Measurements from ENCODE around the gene ZNF282. TPM values are rescaled to one million over a fixed set of nuclear protein-coding genes. Genes with fewer than 3 reads are reported as not detected.

The ZNF282 gene
- total and polyA plus RNA-seq, 9 of the 15 experiments (the other 6 are each of a cell fraction or from before 2014, with no cell fraction given): 0.76 to 58.6 (median 17.4) TPM

GRCh38 chr7:149147072-149147751, 48.1 kb upstream of the ZNF282 start, which contains the start of gene ZNF398 (continued):
- peak; percentile 53; the same call in 1 of the 2 replicates for TF ChIP-seq ZNF431 (CRISPR knock-in tag; IDR thresholded peaks at IDR 0.05)
- TF ChIP-seq ZNF133 (CRISPR knock-in tag; IDR thresholded peaks at IDR 0.05): no peak
- TF ChIP-seq RFX5 (IDR thresholded peaks at IDR 0.05; ENCODE audit: low read depth, low read length): no peak
- no peak for TF ChIP-seq ZNF696 (CRISPR knock-in tag; conservative IDR thresholded peaks at IDR 0.05)
- no peak for TF ChIP-seq THRAP3 (IDR thresholded peaks at IDR 0.05; ENCODE audit: borderline replicate concordance)
- TF ChIP-seq C11orf30 (IDR thresholded peaks at IDR 0.05; ENCODE audit: low read depth): no peak; the same call in 1 of the 2 replicates
- TF ChIP-seq ZNF134 (CRISPR knock-in tag; conservative IDR thresholded peaks at IDR 0.05): no peak
- no peak for TF ChIP-seq HINFP (tag; conservative IDR thresholded peaks at IDR 0.05; ENCODE audit: low read depth)
- TF ChIP-seq SOX6 (IDR thresholded peaks at IDR 0.05): peak; percentile 53; the same call in 1 of the 2 replicates
- TF ChIP-seq ZNF445 (CRISPR knock-in tag; IDR thresholded peaks at IDR 0.05; ENCODE audit: low read depth): no peak
- no peak for TF ChIP-seq MBD2 (IDR thresholded peaks at IDR 0.05; ENCODE audit: borderline replicate concordance, low read depth)
- TF ChIP-seq SMARCB1 (IDR thresholded peaks at IDR 0.05; ENCODE audit: insufficient read length, low read depth): no peak
- TF ChIP-seq FOXK1 (CRISPR knock-in tag; IDR thresholded peaks at IDR 0.05; ENCODE audit: borderline replicate concordance): no peak
- 0 out of 4 replicates have a peak, but pooled peaks of 1 of the 2 experiments have one; percentile 10 for TF ChIP-seq SRF (CRISPR knock-in tag; IDR thresholded peaks at IDR 0.05)
- no peak for TF ChIP-seq MAFF (IDR thresholded peaks at IDR 0.05; ENCODE audit: low read length)
- TF ChIP-seq, protein P1, sequence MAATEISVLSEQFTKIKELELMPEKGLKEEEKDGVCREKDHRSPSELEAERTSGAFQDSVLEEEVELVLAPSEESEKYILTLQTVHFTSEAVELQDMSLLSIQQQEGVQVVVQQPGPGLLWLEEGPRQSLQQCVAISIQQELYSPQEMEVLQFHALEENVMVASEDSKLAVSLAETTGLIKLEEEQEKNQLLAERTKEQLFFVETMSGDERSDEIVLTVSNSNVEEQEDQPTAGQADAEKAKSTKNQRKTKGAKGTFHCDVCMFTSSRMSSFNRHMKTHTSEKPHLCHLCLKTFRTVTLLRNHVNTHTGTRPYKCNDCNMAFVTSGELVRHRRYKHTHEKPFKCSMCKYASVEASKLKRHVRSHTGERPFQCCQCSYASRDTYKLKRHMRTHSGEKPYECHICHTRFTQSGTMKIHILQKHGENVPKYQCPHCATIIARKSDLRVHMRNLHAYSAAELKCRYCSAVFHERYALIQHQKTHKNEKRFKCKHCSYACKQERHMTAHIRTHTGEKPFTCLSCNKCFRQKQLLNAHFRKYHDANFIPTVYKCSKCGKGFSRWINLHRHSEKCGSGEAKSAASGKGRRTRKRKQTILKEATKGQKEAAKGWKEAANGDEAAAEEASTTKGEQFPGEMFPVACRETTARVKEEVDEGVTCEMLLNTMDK (IDR thresholded peaks at IDR 0.05; ENCODE audit: borderline replicate concordance, insufficient read depth, low read depth, low read length, poor library complexity, severe bottlenecking): peak; percentile 95
- TF ChIP-seq ZNF143 (CRISPR knock-in tag; IDR thresholded peaks at IDR 0.05): peak; percentile 2; the same call in 1 of the 2 replicates
- TF ChIP-seq MYNN (IDR thresholded peaks at IDR 0.05): no peak
- TF ChIP-seq MYNN (CRISPR knock-in tag; IDR thresholded peaks at IDR 0.05): no peak
- peak; percentile 63; the same call in 1 of the 2 replicates for TF ChIP-seq PRMT5 (CRISPR knock-in tag; IDR thresholded peaks at IDR 0.05)
- TF ChIP-seq ZNF324 (CRISPR knock-in tag; IDR thresholded peaks at IDR 0.05): no peak
- TF ChIP-seq NFIX (CRISPR knock-in tag; IDR thresholded peaks at IDR 0.05; ENCODE audit: low read depth): no peak
- TF ChIP-seq RAD21 (CRISPR knock-in tag; conservative IDR thresholded peaks at IDR 0.05 in 1 of 2, IDR thresholded peaks at IDR 0.05 in 1 of 2): peak in 1 of 2 experiments; percentile 28; a peak in 3 of 4 replicates
- TF ChIP-seq NBN (IDR thresholded peaks at IDR 0.05; ENCODE audit: low read depth): peak; percentile 85
- TF ChIP-seq SMARCA5 (IDR thresholded peaks at IDR 0.05): 0 out of 2 replicates have a peak, but pooled peaks have one; percentile 18
- TF ChIP-seq ESRRA (IDR thresholded peaks at IDR 0.05; ENCODE audit: borderline replicate concordance, low read depth): peak; percentile 62; the same call in 1 of the 2 replicates
